Endothelial cell of umbilical vein (primary cell): ENCODE data around the gene CLSTN2. TPM values are rescaled to one million over a fixed set of nuclear protein-coding genes. Genes with fewer than 3 reads are reported as not detected.
A peak's percentile ranks its signal among the peaks of the same experiment; 100 is the strongest.

Experiments
- Bru-seq: library from RNA; stranded (reverse); fragments of 400-500 nt; gene quantifications from one replicate; lab custom pipeline; 2021; lab: Mats Ljungman, UMichigan
- BruChase-seq, 2 experiments: library from RNA; stranded (reverse); fragments of 400-500 nt; gene quantifications; one replicate each; lab custom pipeline; 2021; lab: Mats Ljungman, UMichigan
- BruUV-seq: library from RNA; stranded (reverse); fragments of 400-500 nt; replicated peaks from 2 replicates; lab custom pipeline; 2021; lab: Mats Ljungman, UMichigan
- CTCF ChIA-PET: fragments of 300-600, 350-600 bp; sonication (Branson Sonifier 250); formaldehyde crosslinking; loops from one replicate; lab custom pipeline; 2021; ENCODE audit warnings: antibody characterized with exemption, inconsistent platforms; lab: Charles Lee
- POLR2A ChIA-PET: fragments of 300-600, 350-600 bp; sonication (Branson Sonifier 250); formaldehyde crosslinking; loops from one replicate; lab custom pipeline; 2021; ENCODE audit warnings: antibody characterized with exemption, inconsistent platforms; lab: Charles Lee
- DNase-seq: peaks from one replicate; pipeline ENCODE4 v3.0.0-alpha.2; 2011; ENCODE audit warnings: low read depth, low spot score
- FAIRE-seq: peaks from 2 replicates; lab custom pipeline; 2011; peaks lifted over from hg19 to GRCh38; lab: Jason Lieb, UNC
- H2AFZ ChIP-seq: 2 replicates; pipeline ENCODE4 v1.6.0; 2012; ENCODE audit warnings: low read depth, low read length, control low read depth, inconsistent platforms
- H3K27ac ChIP-seq: 2 replicates; pipeline ENCODE4 v1.5.1; 2011; ENCODE audit warnings: low read depth, mild to moderate bottlenecking, control low read depth, low read length, moderate library complexity; ENCODE audit not compliant: insufficient read depth
- H3K27me3 ChIP-seq, 2 experiments: 2 replicates each; pipeline versions ENCODE4 v1.6.0 to v1.6.1; 2011; ENCODE audit warnings: low read length in 2 of 2, mixed read lengths in 1 of 2; ENCODE audit not compliant: control insufficient read depth in 2 of 2, insufficient read depth in 2 of 2
- H3K36me3 ChIP-seq, 2 experiments: 2 replicates in 1 of 2; 3 replicates in 1 of 2; pipeline ENCODE4 v1.5.1; 2011; ENCODE audit warnings: low read length in 2 of 2, mild to moderate bottlenecking in 1 of 2, moderate library complexity in 1 of 2; ENCODE audit not compliant: control insufficient read depth in 2 of 2, insufficient read depth in 2 of 2; ENCODE audit errors: extremely low read depth in 1 of 2
- H3K4me1 ChIP-seq: 3 replicates; pipeline ENCODE4 v1.5.1; 2011; ENCODE audit warnings: mild to moderate bottlenecking, low read length; ENCODE audit not compliant: control insufficient read depth, insufficient read depth; ENCODE audit errors: extremely low read depth
- H3K4me2 ChIP-seq: 2 replicates; pipeline ENCODE4 v1.6.1; 2011; ENCODE audit warnings: low read length, control low read depth, mixed read lengths; ENCODE audit not compliant: insufficient read depth
- H3K4me3 ChIP-seq, 3 experiments: fragments of 200-600 bp in 1 of 3; sonication (generic), shearing (Covaris generic) in 1 of 3; replicated peaks in 1 of 3; 2 replicates each; pipeline ENCODE4 v1.5.1; 2011 to 2016; ENCODE audit warnings: control low read depth in 3 of 3, low read length in 3 of 3, mild to moderate bottlenecking in 2 of 3, inconsistent platforms in 1 of 3, low read depth in 1 of 3, moderate library complexity in 1 of 3; ENCODE audit not compliant: insufficient read depth in 1 of 3
- H3K79me2 ChIP-seq: 2 replicates; pipeline ENCODE4 v1.6.0; 2012; ENCODE audit warnings: low read length, inconsistent platforms; ENCODE audit not compliant: control insufficient read depth, insufficient read depth
- H3K9ac ChIP-seq: replicated peaks from 2 replicates; pipeline ENCODE3; 2011; ENCODE audit warnings: low read length, control low read depth; ENCODE audit not compliant: insufficient read depth; ENCODE audit errors: extremely low read depth
- H3K9me1 ChIP-seq: replicated peaks from 3 replicates; pipeline ENCODE4 v1.6.0; 2011; ENCODE audit warnings: mild to moderate bottlenecking, low read length; ENCODE audit not compliant: control insufficient read depth, insufficient read depth; ENCODE audit errors: extremely low read depth
- H3K9me3 ChIP-seq: replicated peaks from 2 replicates; pipeline ENCODE4 v1.5.1; 2012; ENCODE audit warnings: low read length, inconsistent platforms; ENCODE audit not compliant: control insufficient read depth, insufficient read depth
- H4K20me1 ChIP-seq: replicated peaks from 2 replicates; pipeline ENCODE3; 2011; ENCODE audit warnings: mild to moderate bottlenecking, low read length; ENCODE audit not compliant: control insufficient read depth, insufficient read depth; ENCODE audit errors: extremely low read depth
- EZH2 ChIP-seq: IDR thresholded peaks from 2 replicates; pipeline ENCODE4 v1.6.1; 2012; ENCODE audit warnings: borderline replicate concordance, low read depth, mild to moderate bottlenecking, moderate library complexity, low read length, inconsistent platforms; ENCODE audit not compliant: severe bottlenecking
- GATA2 ChIP-seq: IDR thresholded peaks from 2 replicates; pipeline ENCODE4 v1.7.0; 2011; ENCODE audit warnings: low read depth, mild to moderate bottlenecking, moderate library complexity, mixed read lengths, low read length; ENCODE audit not compliant: insufficient read length, insufficient read depth
- MYC ChIP-seq: IDR thresholded peaks from one replicate; pipeline ENCODE4 v1.6.1; 2011; ENCODE audit warnings: mild to moderate bottlenecking, low read depth, low read length
- POLR2A ChIP-seq: IDR thresholded peaks from 2 replicates; pipeline ENCODE4 v1.6.1; 2012; ENCODE audit warnings: low read depth, mild to moderate bottlenecking, control low read depth, low read length
- dilution Hi-C: fragments of 300-500 bp; cut with MboI; formaldehyde crosslinking; loops from one replicate; pipeline ENCODE4 v1.15.0; 2019; ENCODE audit warnings: low sequenced_read_pairs; ENCODE audit not compliant: extremely low pct_ligation_motif_present
- intact Hi-C: fragments of 100-400 bp; cut with micrococcal nuclease; formaldehyde crosslinking; loops from one replicate; pipeline ENCODE4 v1.10.0; 2022
- long read RNA-seq: library from polyadenylated mRNA; stranded (forward); transcript quantifications from one replicate; pipeline ENCODE4 v2.0.0, GENCODE V29; 2021
- polyA minus RNA-seq, 3 experiments: library from RNA; depleted of rRNA, polyadenylated mRNA; stranded (reverse); fragments of >200 nt; gene quantifications; 1 replicate in 1 of 3; 2 replicates in 2 of 3; pipeline ENCODE4 v1.2.3, GENCODE V29; 2011
- polyA plus RNA-seq, 4 experiments: library from polyadenylated mRNA; depleted of rRNA in 3 of 4; stranded (reverse) in 3 of 4; unstranded in 1 of 4; fragments of >200 nt; gene quantifications; 2 replicates each; pipeline versions ENCODE4 v1.2.1 to v1.2.3, GENCODE V29; 2011 to 2012; ENCODE audit warnings: missing spikeins in 1 of 4
- total RNA-seq: library from RNA; stranded (reverse); gene quantifications from 2 replicates; pipeline ENCODE4 v1.2.3, GENCODE V29; 2021

Gene CLSTN2
- total RNA-seq (0.38 TPM in 1 of 2 replicates, not detected in the other), polyA plus RNA-seq (0.18 and 0.26 TPM in 2 replicates), polyA minus RNA-seq (0.39 and 0.47 TPM in 2 replicates), Bru-seq, nascent RNA (percentile 9 among the genes with signal in this experiment), BruChase-seq, experiment 1, labeled RNA remaining after a 6-hour chase (percentile 2 among the genes with signal in this experiment), BruChase-seq, experiment 2, labeled RNA remaining after a 2-hour chase (percentile 1 among the genes with signal in this experiment)
- polyA plus RNA-seq (2011; cell fraction: cytosol; rRNA removed) = 0.07 and 0.18 TPM in 2 replicates
- 0.09 and 0.10 TPM in 2 replicates for polyA plus RNA-seq (2011; cell fraction: nucleus; rRNA removed)
- polyA plus RNA-seq (2012) = not detected in 2 replicates
- polyA minus RNA-seq (2011; cell fraction: cytosol; rRNA and poly(A)+ RNA removed) = not detected
- polyA minus RNA-seq (2011; cell fraction: nucleus; rRNA and poly(A)+ RNA removed) = 0.14 and 0.19 TPM in 2 replicates
- long read RNA-seq = 0 reads

- no peaks in the 10 kb centered on the region for H3K36me3 ChIP-seq
- no TSS peak for BruUV-seq
- H3K27me3 ChIP-seq = peaks cover 17 to 28% of the 10 kb centered on the region in 2 experiments
- dilution Hi-C loops = no loop called here
- H2AFZ ChIP-seq = peak within 1 kb of the TSS; percentile 24
- no peaks in the 10 kb centered on the region for H3K9me1 ChIP-seq
- no peak within 1 kb of the TSS for H3K9ac ChIP-seq
- H3K4me2 ChIP-seq = peak within 1 kb of the TSS; percentile 23
- TF ChIP-seq EZH2 (peak; percentile 67), MYC (no peak)
- no peak for DNase-seq
- no peak for FAIRE-seq
- H3K79me2 ChIP-seq = no peaks in the 10 kb centered on the region
- no peaks in the 10 kb centered on the region for H3K4me1 ChIP-seq
- no peaks in the 10 kb centered on the region for H3K9me3 ChIP-seq
- H3K4me3 ChIP-seq = no peak within 1 kb of the TSS
- intact Hi-C loops = no loop called here
- H4K20me1 ChIP-seq = no peaks in the 10 kb centered on the region
- POLR2A ChIA-PET = no interaction called here
- no peak within 1 kb of the TSS for H3K27ac ChIP-seq
- CTCF ChIA-PET = interaction anchor here (0.6 kb wide), 1 partner anchor 8 kb away, joined by 3 read pairs; no protein-coding TSS in a partner anchor
Measured at GRCh38 chr3:139935016-139935865, at the start of gene CLSTN2. Gene CLSTN2, plus strand, starts transcription at chr3:139935185.

GRCh38 chr3:139887431-139887830 is 47.6 kb upstream of the CLSTN2 start:
- FAIRE-seq (no peak), DNase-seq (no peak)
- H3K4me2 ChIP-seq = no peak overlapping the region
- H3K9ac ChIP-seq = no peak overlapping the region
- intact Hi-C loops (no loop called here), dilution Hi-C loops (no loop called here)
- H2AFZ ChIP-seq = no peak overlapping the region
- no peak overlapping the region for H3K27ac ChIP-seq
- no peaks in the 10 kb centered on the region for H3K27me3 ChIP-seq
- H3K4me3 ChIP-seq = no peak overlapping the region
- no peak for TF ChIP-seq GATA2
- TF ChIP-seq POLR2A = no peak
- H3K9me1 ChIP-seq = no peaks in the 10 kb centered on the region
- POLR2A ChIA-PET = no interaction called here
- CTCF ChIA-PET = no interaction called here
- H3K4me1 ChIP-seq = no peaks in the 10 kb centered on the region
- no peaks in the 10 kb centered on the region for H3K9me3 ChIP-seq
- H3K79me2 ChIP-seq = no peaks in the 10 kb centered on the region
- H4K20me1 ChIP-seq = no peaks in the 10 kb centered on the region
- BruUV-seq = no TSS peak
- no peaks in the 10 kb centered on the region for H3K36me3 ChIP-seq
